CD4-positive, alpha-beta T cell (primary cell): ENCODE results near the gene SPINK1. TPM values are rescaled to one million over a fixed set of nuclear protein-coding genes. Genes with fewer than 3 reads are reported as not detected.

Experiments used
- ATAC-seq: fragments of 200-7000 bp; cut with Tn5 transposase; one replicate; pipeline ENCODE4 v1.10.0; 2022; ENCODE audit warnings: mild to moderate bottlenecking; ENCODE audit not compliant: poor library complexity
- CTCF ChIA-PET: fragments of 350-600 bp; sonication (Branson Sonifier 250); formaldehyde crosslinking; loops from one replicate; lab custom pipeline; 2021; ENCODE audit warnings: antibody characterized with exemption, inconsistent platforms; lab: Charles Lee
- POLR2A ChIA-PET: fragments of 350-600 bp; sonication (Branson Sonifier 250); formaldehyde crosslinking; loops from one replicate; lab custom pipeline; 2021; ENCODE audit warnings: antibody characterized with exemption, inconsistent platforms; lab: Charles Lee
- DNase-seq, 14 experiments: peaks; one replicate each; pipeline ENCODE4 v3.0.0-alpha.2; 2013 to 2020; ENCODE audit warnings: mixed read lengths in 2 of 14
- H3K27ac ChIP-seq, 2 donors: one replicate each; pipeline versions ENCODE4 v1.5.1 to v1.7.0; 2013; ENCODE audit warnings: low read length in 2 of 2, low read depth in 1 of 2, mild to moderate bottlenecking in 1 of 2
- H3K27me3 ChIP-seq, 2 experiments: 1 replicate in 1 of 2; 2 replicates in 1 of 2; pipeline versions ENCODE4 v1.6.1 to v1.7.0; 2013; ENCODE audit warnings: low read length in 2 of 2, control low read depth in 1 of 2, mild to moderate bottlenecking in 1 of 2, moderate library complexity in 1 of 2; ENCODE audit not compliant: insufficient read depth in 2 of 2, control insufficient read depth in 1 of 2
- H3K36me3 ChIP-seq: one replicate; pipeline ENCODE4 v1.6.1; 2013; ENCODE audit warnings: low read length, control low read depth; ENCODE audit not compliant: insufficient read depth
- H3K4me1 ChIP-seq: one replicate; pipeline ENCODE4 v1.6.1; 2013; ENCODE audit warnings: low read length, control low read depth; ENCODE audit not compliant: insufficient read depth
- H3K4me3 ChIP-seq: one replicate; pipeline ENCODE4 v1.5.1; 2013; ENCODE audit warnings: mild to moderate bottlenecking, low read length, moderate library complexity
- H3K9me3 ChIP-seq, 2 experiments: 1 replicate in 1 of 2; 2 replicates in 1 of 2; pipeline versions ENCODE4 v1.6.1 to v1.7.0; 2013; ENCODE audit warnings: low read length in 2 of 2, mild to moderate bottlenecking in 2 of 2, control low read depth in 1 of 2, moderate library complexity in 1 of 2; ENCODE audit not compliant: control insufficient read depth in 1 of 2, insufficient read depth in 1 of 2
- H3K27ac Mint-ChIP-seq: one replicate; pipeline ENCODE4 v1.8.0; 2020; ENCODE audit warnings: mixed read lengths
- H3K27me3 Mint-ChIP-seq: one replicate; pipeline ENCODE4 v1.8.0; 2021; ENCODE audit warnings: mixed read lengths
- H3K36me3 Mint-ChIP-seq: one replicate; pipeline ENCODE4 v1.8.0; 2021; ENCODE audit warnings: low read depth, mixed read lengths
- H3K4me1 Mint-ChIP-seq: one replicate; pipeline ENCODE4 v1.8.0; 2021; ENCODE audit warnings: low read depth, mixed read lengths
- H3K4me3 Mint-ChIP-seq: one replicate; pipeline ENCODE4 v1.8.0; 2020; ENCODE audit warnings: mild to moderate bottlenecking, mixed read lengths
- H3K9me3 Mint-ChIP-seq: one replicate; pipeline ENCODE4 v1.8.0; 2020; ENCODE audit warnings: mixed read lengths
- CTCF ChIP-seq: fragments of 200-600 bp; IDR thresholded peaks from one replicate; pipeline ENCODE4 v1.8.0; 2022; ENCODE audit warnings: antibody characterized with exemption, mild to moderate bottlenecking
- intact Hi-C, 2 experiments: fragments of 100-400 bp; cut with DNase I in 1 of 2; cut with micrococcal nuclease in 1 of 2; formaldehyde crosslinking; loops; one replicate each; pipeline versions ENCODE4 v1.15.1 to v1.9.0; 2023 to 2025; cut with DNase I, micrococcal nuclease
- total RNA-seq, 174 experiments: library from RNA in 2 of 174; stranded (reverse) in 2 of 174; gene quantifications; one replicate each; pipeline ENCODE4 v1.2.3 and lab custom pipeline; 2021 to 2026

The SPINK1 gene
- total RNA-seq, 2 experiments from 2014 or later, result not detected

DNA sequence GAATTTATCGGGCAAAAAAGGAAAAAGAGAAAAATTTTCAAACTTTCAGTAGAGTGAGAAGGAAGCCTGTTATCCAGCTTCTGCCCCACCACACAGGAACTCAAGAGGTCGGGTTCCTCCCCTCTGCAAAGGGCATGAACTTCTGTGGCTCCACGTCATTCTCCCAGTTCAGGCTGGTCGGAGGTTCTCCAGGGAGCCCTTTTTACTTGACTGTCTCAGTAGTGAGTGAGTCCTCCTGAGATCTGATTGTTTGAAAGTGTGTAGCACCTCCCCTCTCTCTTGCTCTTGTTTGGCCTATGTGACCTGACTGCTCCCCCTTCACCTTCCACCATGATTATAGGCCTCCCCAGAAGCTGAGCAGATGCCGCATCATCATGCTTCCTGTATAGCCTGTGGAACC lies 9.7 kb downstream of the SPINK1 start:
- H3K27ac ChIP-seq, result no peak overlapping the region
- no peak overlapping the region for H3K4me3 Mint-ChIP-seq
- POLR2A ChIA-PET, result no interaction called here
- intact Hi-C loops, result loop anchor here (1.0 to 5.0 kb wide), 4 partner anchors 39 to 367 kb away; partner anchors contain the start of gene JAKMIP2 (in 1 of the 2)
- no peaks in the 10 kb centered on the region for H3K9me3 Mint-ChIP-seq
- H3K27me3 Mint-ChIP-seq, result peaks cover 4% of the 10 kb centered on the region
- no peak overlapping the region for H3K4me3 ChIP-seq
- no peaks in the 10 kb centered on the region for H3K36me3 ChIP-seq
- H3K4me1 Mint-ChIP-seq, result no peaks in the 10 kb centered on the region
- DNase-seq (peak in 1 of 14 experiments; percentile 9), ATAC-seq (no peak)
- TF ChIP-seq CTCF, result no peak
- no peaks in the 10 kb centered on the region for H3K27me3 ChIP-seq
- CTCF ChIA-PET, result interaction anchor here (2.7 kb wide), 1 partner anchor 193 kb away, joined by 34 read pairs; no protein-coding TSS in a partner anchor
- no peaks in the 10 kb centered on the region for H3K9me3 ChIP-seq
- H3K4me1 ChIP-seq, result no peaks in the 10 kb centered on the region
- H3K27ac Mint-ChIP-seq, result no peak overlapping the region
- no peaks in the 10 kb centered on the region for H3K36me3 Mint-ChIP-seq

DNA sequence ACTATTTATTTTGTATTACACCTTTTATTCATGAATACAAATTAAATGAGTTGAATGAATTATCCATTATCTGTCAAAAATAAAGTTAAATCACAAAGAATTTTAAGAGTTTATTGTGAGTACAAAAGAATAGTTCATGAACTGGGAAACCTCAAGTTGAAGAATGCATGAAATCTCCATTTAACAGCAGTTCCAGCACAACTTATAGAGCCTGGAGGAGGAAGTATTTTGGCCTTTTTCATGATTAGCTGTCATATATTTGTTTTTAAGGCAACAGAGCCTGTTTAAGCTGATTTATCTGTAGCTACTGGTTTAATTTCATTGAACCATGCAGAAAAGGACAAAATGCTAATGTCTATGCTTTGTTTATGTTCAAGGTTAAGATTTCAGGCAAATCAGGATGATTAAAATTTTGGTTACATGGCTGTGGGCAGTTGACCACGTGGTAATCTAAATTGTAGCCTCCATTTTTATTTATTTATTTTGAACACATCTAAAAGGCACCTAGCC lies 12.2 kb downstream of the SPINK1 start:
- H3K27ac ChIP-seq, result no peak overlapping the region
- Mint-ChIP-seq H3K4me1 (no peaks in the 10 kb centered on the region), H3K4me3 (no peak overlapping the region), H3K27me3 (no peaks in the 10 kb centered on the region), H3K27ac (no peak overlapping the region), H3K9me3 (no peaks in the 10 kb centered on the region), H3K36me3 (no peaks in the 10 kb centered on the region)
- H3K9me3 ChIP-seq, result no peaks in the 10 kb centered on the region
- intact Hi-C loops, result no loop called here
- H3K4me3 ChIP-seq, result no peak overlapping the region
- TF ChIP-seq CTCF, result no peak
- H3K27me3 ChIP-seq, result no peaks in the 10 kb centered on the region
- no peak for DNase-seq
- ChIA-PET CTCF (interaction anchor here (1.0 kb wide), 1 partner anchor 192 kb away, joined by 5 read pairs; no protein-coding TSS in a partner anchor), POLR2A (no interaction called here)
- no peak for ATAC-seq
- no peaks in the 10 kb centered on the region for H3K36me3 ChIP-seq
- no peaks in the 10 kb centered on the region for H3K4me1 ChIP-seq

GRCh38 chr5:147818290-147818689 lies 13.2 kb downstream of the SPINK1 start:
- no peak for TF ChIP-seq CTCF
- Histone ChIP-seq H3K36me3 (no peaks in the 10 kb centered on the region), H3K9me3 (no peaks in the 10 kb centered on the region), H3K4me3 (no peak overlapping the region), H3K27me3 (no peaks in the 10 kb centered on the region), H3K27ac (no peak overlapping the region), H3K4me1 (no peaks in the 10 kb centered on the region)
- POLR2A ChIA-PET, result interaction anchor here (1.0 kb wide), 1 partner anchor 191 kb away, joined by 4 read pairs; no protein-coding TSS in a partner anchor
- Mint-ChIP-seq H3K27me3 (no peaks in the 10 kb centered on the region), H3K9me3 (no peaks in the 10 kb centered on the region), H3K4me3 (no peak overlapping the region), H3K27ac (no peak overlapping the region), H3K4me1 (no peaks in the 10 kb centered on the region), H3K36me3 (no peaks in the 10 kb centered on the region)
- CTCF ChIA-PET, result interaction anchor here (1.0 kb wide), 1 partner anchor 191 kb away, joined by 5 read pairs; no protein-coding TSS in a partner anchor
- DNase-seq, result no peak
- ATAC-seq, result no peak
- intact Hi-C loops, result no loop called here
